GM18502 (cell line): ENCODE results near the gene DYNC1I1.

ENCODE experiments used
- ATAC-seq: cut with Tn5 transposase; IDR thresholded peaks from one replicate; pipeline ENCODE4 v1.9.1; 2021; ENCODE audit warnings: mild to moderate bottlenecking; ENCODE audit not compliant: unreplicated experiment, poor library complexity

Gene DYNC1I1

DNA sequence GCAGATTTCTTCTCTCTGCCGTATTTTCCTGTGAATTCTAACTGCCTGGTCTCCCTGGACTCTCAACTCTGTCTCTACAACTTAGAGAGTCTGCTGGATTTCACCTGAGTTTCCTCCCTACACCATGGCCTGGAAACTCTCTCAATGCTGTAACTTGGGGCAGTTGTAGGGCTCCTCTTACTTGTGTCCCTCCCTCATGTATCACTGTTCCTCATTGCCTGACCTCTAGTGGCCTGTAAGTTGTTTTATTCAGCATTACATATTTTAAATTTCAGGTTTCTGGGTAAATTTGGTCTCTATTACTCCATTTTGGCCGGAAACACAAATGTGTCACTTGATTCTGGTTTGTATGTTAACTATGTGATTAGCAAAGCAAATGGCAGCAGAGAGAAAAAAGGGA is 70.9 kb downstream of the DYNC1I1 start:
- no peak for ATAC-seq

DNA sequence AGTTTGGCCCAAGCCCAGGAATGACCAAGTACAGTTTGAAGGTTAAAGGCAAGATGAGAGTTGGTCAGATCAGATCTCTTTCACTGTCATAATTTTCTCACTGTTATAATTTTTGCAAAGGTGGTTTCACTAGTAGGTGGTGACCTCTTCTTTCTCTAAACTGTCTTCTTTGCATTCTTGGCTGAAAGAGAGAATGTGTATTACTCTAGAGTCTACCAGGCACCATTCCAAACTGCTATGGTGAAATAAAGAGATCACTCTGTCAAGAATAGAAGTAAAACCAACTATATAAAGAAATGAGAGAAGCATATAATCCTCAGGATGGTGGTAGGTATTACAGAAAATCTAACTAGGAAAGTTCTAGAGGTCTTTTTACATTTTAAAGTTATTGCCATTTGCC is 72.7 kb downstream of the DYNC1I1 start:
- no peak for ATAC-seq

DNA sequence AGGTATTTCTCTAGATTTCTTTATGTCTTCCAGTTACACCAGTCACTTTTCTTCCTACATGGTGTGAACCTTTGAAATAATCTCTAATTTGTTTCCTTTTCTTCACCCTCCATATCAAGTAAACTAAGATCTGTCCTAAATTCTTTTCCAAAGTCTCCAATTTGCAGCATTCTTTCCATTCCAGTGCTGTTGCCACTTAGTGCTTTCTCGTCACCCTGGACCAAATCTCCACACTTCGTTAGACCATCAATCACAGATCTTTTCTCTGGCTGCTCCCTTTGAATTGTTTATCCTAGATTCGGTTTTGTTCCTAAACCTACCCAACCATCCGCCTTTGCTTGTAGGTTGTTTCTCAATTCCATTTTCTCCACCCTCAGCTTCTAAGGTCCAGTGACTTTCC is 74.7 kb downstream of the DYNC1I1 start:
- no peak for ATAC-seq

DNA sequence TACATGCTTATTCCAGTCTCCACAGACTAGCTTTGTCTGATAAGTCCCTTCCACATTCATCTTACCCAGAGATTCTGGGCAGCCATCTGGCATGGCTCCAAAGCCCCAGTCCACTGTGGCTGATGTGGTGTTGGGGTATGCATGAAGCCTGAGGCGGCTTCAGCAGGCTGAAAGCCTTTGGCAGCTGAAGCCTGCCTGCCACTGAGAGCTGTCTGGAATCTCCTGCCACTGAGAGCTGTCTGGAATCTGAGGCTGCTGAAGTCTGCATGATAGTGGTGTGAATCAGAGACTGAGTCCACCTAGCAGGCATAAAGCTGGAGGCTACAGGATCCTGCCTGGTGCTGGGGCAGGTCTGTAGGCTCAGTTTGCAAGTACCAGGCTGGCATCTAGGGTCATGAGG is 87.1 kb downstream of the DYNC1I1 start:
- no peak for ATAC-seq

DNA sequence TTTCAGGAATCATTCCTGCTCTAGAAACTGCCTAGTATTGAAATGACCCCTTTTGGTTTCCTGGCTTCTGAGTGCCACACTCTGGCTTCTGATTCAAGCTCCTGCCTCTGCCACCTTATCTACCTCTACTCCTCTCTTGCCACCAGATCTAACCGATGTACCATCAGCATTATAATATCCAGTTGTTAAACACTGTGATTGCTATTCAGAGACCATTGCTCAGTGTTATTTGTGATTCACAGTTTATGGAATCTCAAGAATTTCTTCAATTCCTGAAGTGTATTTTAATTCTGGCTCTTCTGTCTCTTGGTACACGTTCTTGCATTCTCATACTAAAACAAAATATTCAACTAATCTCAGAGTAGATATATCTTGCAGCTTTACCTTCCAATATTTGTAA is 88.7 kb downstream of the DYNC1I1 start:
- no peak for ATAC-seq

DNA sequence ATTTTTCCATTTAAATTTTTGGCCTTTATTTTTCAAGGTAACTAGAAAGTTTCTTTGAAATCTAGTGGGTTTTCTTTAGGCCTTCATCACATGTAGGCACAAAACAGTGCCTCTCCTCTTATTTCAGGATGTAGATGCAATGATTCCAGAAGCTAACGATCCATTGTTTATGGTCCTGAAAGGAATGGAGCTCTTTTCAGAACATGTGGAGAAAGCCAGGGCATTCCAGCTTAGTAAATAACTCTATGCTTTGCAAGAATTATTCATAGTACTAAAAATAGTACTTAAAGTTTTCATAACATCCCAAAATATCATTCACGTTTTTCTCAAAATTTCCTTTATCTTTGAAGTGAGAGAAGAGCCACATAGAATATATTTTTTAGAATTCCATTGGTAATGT is 91.3 kb downstream of the DYNC1I1 start:
- no peak for ATAC-seq

DNA sequence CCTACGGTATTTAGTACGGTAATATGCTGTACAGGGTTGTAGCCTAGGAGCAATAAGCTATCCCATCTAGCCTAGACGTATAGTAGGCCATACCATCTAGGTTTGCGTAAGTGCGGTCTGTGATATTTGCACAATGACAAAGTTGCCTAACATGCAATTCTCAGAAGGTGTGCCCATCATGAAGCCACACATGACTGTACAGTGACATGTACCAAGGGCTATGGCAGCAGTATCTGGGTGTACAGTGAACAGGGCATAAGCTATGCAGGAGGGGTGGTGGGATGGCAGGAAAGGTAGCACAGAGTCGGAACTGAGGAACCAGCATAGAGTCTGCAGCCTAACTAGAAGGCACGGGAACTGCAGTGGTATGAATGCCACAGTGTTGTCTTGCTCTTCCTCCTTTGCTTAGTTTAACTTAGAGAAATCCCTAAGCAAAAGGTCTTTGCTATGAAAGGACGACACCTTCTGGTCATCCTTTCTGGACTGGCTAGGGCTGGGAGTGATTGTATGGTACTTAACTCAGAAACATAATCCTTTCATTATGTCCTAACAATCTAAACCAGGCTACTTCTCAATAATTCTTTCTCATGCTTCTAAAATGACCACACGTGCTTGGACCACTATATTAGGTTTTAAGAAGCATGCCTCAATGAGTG is 93.5 kb downstream of the DYNC1I1 start:
- no peak for ATAC-seq

DNA sequence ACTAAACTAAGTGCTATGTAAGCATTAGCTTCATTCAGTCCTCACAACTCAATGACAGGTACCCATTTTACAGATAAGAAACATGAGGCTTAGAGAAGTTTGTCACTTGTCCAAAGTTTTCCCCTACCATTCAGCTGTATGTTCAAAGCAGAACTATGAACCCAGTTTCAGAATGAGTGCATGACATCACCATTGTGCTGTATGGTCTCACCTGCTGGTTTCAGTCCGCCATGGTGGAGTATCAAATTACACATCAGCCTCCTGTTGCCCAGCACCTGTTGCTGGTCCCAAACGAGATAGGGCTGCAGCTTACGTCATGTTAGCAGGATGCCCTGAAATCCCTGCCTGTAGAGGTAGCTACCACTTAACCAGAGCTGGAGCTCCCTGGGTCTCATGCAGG is 95.0 kb downstream of the DYNC1I1 start:
- peak; percentile 88 for ATAC-seq

DNA sequence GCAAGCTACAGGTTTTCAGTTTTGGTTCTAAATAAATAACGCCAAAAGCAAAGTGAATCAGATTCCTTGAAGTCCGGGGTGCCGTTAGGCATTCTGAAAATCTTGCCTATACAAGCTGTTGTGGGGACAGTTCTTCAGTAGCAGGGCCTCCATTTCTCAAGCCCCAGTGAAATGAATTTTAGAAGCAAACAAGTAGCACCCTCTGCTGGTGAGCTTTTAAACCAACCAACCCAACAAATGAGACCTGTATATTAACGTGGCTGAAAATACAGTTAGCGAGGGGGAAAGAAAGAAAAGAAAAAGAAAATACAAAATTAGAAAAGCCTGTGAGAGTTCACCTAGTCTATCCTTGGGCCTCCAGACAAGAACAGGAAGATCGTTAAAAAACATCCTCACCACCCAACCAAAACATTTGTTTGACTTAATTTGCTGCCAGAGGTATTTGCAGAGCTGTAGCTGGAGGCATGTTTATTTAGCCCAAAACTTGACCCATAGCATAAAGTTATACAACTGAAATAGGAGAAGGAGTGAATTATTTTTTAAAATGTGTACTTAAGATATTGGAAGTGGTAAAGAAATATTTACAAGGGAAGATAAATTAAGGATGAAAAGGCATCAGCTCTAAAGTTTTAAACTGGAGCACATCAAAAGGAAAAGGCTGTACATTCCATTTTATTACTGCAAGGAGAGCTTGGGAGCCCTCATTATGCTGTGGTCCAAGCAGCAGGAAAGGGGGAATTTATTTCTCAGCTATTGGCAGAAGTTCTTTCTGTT is 98.9 kb downstream of the DYNC1I1 start:
- ATAC-seq = peak; percentile 60

DNA sequence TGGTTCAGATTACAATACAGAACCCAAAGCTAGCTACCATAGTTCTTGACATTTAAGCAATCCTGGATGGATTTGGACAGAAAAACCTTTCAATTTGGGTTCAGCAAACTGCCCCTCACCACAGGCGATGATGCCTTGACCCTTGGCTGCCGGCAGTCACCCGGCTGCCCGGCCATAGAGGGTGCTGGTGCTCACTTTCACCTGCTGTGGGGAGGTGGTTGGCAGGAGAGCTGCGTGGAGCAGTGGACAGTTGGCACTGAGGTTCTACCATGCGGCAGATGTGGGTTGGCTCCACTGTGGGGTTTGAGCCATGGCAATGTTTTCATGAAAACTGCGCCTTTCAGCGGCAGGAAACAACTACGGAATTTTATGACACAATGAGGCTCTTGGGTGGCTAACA is 99.5 kb downstream of the DYNC1I1 start:
- no peak for ATAC-seq

DNA sequence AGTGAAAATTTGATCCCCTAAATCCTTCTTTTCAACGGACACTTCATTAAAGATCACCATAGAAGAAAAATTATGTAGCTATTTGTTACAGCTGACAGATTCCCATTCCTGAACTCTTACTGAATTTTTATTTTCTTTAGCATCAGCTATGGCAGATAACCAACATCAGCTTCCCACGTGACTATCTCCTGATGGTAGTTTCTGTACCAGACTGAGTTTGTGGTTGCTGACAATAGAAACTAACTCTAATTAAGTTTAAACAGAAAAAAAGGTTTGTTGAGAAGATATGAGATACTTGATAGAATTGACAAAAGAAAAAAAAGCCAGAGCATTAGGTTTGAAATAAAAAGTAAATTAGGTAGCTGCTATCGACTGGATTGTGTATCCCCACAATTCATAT is 101.8 kb downstream of the DYNC1I1 start:
- ATAC-seq = no peak

DNA sequence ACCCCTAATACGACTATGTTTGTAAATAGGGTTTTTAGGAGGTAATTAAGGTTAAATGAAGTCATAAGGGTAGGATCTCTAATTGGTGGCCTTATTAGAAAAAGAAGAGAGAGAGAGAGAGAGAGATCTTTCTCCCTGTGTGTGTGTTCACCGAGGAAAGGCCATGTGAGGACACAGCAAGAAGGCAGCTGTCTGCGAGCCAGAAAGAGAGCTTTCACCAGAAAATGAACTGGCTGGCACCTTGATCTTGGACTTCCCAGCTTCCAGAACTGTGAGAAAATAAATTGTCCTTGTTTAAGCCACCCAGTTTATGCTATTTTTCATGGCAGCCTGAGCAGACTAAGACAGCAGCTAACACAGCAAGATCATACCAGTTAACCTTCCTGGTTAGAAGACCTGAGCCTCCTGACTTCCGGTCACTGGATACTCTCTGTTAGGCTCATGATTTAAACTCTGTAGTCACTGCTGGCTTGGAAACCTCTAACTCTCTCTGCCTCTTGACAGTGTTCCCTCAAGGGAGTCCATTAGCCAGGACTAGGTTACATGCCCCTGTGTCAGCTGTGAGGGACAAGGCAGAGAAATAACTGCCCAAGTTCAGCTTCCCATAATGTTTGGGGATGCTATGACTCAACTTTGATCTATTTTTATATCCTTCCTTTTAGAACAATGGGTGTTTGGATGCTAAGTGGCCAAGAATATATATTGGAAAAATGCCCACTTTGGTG is 102.3 kb downstream of the DYNC1I1 start:
- no peak for ATAC-seq

DNA sequence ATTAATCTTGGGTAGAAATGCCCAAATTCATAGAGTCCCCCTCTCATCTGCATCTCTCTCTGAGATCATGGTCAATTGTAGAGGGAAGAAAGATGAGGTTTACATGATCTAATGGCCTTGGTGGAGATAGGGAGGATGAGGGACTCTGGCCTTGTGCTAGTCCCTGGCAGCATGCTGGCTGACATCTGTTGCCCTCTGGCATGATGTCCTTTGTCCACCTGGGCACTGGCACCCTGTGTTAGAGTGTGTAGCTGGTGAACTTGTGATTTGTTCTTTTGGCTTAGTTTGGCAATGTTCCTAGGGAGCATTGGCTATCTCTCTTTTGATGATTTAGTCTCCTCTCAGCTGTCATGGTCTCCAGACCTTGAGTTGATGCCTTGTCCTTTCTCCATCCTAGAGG is 103.2 kb downstream of the DYNC1I1 start:
- ATAC-seq = no peak

DNA sequence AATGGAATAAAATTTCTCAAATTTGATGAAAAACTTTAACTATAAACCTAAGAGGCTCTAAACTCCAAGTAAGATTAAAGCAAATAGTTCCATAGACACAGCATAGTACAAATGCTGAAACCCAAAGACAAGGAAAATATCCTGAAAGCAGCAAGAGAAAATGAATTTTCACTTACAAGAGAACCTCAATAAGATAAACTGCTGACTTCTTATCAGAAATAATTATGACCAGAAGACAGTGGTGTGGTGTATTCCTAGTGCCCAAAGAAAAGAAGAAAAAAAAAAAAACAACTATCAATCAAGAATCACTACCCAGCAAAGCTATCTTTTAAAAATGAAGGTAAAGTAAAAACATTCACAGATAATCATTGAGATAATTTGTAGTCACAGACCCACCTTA is 106.3 kb downstream of the DYNC1I1 start:
- ATAC-seq = no peak

DNA sequence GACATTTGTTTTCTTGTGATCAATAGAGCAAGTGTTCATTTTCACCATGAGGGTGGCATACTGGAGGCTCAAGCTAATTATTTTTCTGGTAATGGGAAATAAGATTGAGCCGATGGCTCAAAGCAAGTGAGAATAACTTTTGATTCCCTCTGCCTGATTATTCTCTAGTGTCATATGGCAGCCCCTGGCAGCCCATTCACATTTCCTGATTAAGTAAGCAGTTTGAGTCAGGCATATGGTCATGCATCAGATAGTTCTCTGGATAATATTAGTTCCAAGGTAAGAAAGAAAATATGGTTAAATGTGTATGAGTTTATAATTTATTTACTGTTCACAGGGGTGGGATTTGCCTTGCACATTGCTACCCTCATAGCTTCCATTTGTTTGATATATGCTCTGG is 109.2 kb downstream of the DYNC1I1 start:
- ATAC-seq = no peak

DNA sequence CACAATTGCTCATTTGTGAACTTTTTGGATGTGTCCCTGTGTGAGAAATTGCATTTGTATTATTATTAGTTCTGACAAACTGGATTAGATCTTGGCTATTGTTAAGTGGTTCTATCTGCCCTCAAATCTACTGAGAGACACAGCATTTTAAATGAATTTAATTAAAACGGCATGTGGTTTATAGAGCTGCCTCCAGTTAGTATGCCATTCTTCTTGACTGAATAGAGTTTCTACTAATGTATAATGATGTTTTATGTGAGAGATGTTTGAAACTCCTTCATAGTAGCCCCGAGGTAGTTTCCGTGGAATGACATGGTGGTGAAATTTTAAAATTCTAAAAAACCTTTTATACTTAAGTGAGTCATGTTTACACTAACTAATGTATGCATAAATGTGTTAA is 110.9 kb downstream of the DYNC1I1 start:
- ATAC-seq = no peak

DNA sequence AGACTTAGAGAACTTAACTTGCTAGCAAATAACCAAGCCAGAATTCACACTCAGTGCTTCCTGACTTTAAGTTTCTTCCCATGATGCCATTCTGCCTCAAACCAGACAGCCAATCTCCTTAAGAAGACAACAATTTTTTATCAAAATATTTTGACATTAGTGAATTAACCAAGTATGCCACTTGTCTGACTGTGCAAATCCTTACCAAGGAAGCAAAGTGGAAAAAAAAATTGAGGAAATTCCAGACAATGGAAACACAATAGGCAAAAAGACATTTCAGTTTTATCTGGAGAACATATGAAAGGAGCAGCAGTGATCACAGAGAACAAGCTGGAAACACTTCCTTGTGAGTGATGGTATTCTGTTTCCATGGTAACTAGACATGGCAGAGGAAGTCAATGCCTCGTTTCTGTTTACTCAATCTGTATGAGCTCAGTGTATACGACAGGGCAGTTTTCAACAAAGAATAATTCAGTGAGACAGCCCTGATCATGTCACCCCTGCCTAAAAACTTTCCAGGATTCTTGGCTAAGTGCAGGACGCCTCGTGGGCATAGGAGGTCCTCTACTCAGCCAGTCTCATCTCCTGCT is 114.2 kb downstream of the DYNC1I1 start:
- ATAC-seq = no peak

DNA sequence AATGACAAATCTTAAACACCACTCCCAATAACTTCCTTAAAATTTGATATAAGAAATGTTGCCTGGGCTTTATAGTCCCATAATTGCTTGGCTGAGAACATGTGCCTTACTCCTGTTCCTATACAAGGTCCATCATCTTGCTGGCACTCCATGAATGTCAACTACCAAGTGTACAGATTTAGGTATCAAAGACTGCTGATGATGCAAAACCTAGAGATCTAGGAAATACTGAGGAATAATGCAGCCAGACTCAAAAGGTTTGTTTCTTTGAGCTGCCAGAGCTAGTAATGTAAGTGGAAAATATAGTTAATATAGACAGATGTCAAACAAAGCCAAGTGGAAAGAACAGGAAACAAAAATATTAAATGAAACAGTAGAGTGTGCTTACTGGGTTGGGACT is 121.1 kb downstream of the DYNC1I1 start:
- no peak for ATAC-seq

DNA sequence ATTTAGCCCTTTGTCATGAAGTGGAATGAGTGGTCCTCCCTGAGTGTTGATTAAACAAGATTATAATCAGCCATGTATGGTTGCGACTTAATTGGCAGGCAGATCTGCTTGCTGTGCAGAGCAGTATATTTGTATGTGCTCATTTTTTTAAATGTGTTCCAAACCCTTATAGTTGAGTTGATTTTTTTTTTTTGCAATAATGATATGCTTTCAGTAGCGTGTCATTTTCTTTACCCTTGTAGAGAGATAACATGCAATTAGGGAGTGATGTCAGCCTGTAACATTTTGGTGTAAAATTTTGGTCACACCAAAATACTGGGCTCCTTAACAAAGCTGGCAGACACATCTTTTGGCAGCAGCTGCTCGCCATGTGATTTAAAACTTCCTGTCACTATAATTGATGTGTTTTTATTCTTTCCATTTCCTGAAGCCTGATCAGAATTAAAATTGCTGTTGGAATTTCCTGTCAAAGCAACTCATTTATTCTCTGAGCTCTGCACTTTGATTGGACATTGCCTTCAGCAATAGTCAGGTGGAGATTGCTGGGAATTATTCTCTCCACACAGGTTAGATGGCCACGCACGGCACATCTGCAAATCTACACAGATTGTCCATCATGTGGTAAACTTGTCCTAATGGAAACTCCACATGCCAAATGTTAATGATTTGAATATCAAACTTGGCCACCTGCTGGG is 125.3 kb downstream of the DYNC1I1 start:
- ATAC-seq = no peak

DNA sequence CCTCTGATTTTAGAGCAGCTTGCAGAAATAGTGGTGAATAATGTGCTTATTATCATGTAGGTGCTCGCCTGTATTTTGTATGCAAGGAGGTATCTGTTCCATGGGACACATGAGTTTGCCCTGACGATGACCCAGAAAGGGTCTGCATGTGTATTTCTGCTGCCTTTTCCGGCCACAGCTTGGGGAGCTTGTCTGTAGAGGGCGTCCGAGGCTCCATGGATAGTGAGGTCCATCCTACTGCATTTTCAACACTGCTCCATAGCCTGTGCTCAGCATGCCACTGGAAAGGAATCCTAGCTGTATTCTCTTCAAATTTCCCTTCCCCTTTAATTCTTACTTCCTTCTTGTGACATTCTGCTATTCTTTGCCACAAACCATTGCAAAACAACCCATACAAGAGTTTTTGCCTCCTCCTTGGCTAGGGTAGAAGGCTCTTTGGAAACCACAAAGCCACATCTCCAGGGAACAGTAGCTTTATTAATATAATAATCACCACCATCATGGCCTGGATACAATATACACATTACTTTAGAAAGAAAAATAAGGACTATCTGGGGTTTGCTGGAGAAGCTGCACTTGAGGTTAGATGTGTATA is 127.7 kb downstream of the DYNC1I1 start:
- no peak for ATAC-seq
